Cardiac fibroblast (primary cell): Measurements from ENCODE around the gene PPM1L.

ENCODE experiments used
- DNase-seq, 2 donors: peaks; one replicate each; pipeline versions ENCODE4 v3.0.0 to v3.0.0-alpha.2; 2010; ENCODE audit warnings: low read depth in 2 of 2
- H3K4me3 ChIP-seq, 2 donors: replicated peaks in 1 of 2; 1 replicate in 1 of 2; 2 replicates in 1 of 2; pipeline ENCODE4 v1.5.1; 2011; ENCODE audit warnings: low read depth in 2 of 2, low read length in 2 of 2, mild to moderate bottlenecking in 2 of 2, moderate library complexity in 1 of 2
- CTCF ChIP-seq: IDR thresholded peaks from one replicate; pipeline ENCODE4 v1.5.1; 2011; ENCODE audit warnings: low read depth, mild to moderate bottlenecking, low read length, inconsistent platforms

Gene PPM1L

GRCh38 chr3:161049683-161050248 lies 293.7 kb downstream of the PPM1L start:
- DNase-seq, result no peak
- no peak for TF ChIP-seq CTCF
- no peak overlapping the region for H3K4me3 ChIP-seq

- DNase-seq, result no peak
- no peak overlapping the region for H3K4me3 ChIP-seq
- no peak for TF ChIP-seq CTCF
Measured at GRCh38 chr3:161050935-161051334, 294.9 kb downstream of the PPM1L start.

DNA sequence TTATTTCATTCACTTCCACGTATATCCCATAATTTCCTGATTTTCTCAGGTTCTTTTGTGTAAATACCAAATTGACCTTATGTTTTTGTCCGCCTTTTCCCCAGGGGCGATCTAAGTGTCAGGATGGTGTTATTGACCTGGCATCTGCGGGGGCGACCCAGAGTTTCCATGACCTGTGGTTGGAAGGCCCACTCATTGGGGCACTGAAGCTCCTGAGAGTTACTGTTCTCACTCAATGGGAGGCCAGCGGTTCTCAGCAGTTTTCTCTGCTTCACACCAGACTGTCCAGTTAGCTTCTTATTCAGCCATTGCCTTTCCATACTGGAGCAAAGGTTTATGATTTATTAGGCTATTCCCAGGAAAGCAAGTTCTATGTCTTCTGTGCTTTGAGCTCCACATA lies 295.8 kb downstream of the PPM1L start:
- no peak overlapping the region for H3K4me3 ChIP-seq
- TF ChIP-seq CTCF, result no peak
- no peak for DNase-seq

DNA sequence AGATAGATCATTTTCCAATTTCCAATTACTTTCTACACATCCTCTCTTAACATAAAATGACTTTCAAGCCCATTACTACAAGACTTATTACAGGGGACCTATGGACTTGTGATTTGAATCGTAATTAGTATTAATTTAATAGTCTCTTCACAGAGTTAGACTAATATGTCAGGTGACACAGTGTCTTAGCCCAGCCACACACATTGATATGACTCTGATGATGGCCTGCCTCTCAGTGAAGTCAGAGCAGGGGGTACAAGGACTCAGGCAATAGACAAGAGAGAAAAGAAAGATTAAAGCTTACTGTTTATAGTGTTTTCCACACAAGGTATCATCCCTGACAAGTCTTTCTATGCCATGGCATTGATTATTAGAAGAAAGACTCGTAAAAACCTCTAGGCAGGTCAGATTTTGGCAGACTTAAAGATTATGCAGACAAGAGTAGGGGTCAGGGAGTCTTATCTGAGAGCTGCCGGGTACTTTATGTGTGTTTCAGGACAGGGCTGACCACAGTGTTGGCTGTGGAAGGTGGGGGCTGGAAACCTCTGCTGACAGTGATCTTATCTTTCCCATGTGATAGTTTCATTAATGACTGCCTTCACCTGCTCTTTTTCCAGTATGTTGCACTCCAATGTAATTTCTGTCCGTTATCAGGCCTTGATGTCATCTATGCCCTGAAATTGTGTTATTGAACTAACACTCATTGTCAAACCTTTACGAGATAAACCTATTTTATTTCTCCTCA lies 299.0 kb downstream of the PPM1L start:
- no peak for TF ChIP-seq CTCF
- DNase-seq, result no peak
- no peak overlapping the region for H3K4me3 ChIP-seq

GRCh38 chr3:161064413-161064812 lies 308.4 kb downstream of the PPM1L start:
- DNase-seq, result no peak
- TF ChIP-seq CTCF, result no peak
- no peak overlapping the region for H3K4me3 ChIP-seq

DNA sequence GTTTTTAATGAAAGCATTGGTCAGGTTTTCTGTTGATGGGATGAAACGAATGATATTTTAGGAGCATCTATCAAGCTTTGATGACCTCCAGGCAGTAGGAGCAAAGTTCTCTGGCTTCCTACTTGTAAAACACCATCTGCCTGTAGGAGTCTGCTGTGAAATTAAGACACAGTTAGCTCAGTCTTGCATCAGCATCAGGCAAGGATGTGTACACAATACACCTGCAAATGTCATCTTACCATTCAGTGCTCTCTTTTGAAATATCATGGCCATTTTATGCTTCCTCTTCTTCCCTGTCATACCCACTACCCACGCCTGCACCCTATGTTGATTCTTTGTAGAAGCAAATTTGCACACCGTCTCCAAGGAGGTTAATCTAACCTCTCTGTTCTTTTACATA lies 310.9 kb downstream of the PPM1L start:
- no peak for TF ChIP-seq CTCF
- H3K4me3 ChIP-seq, result no peak overlapping the region
- DNase-seq, result no peak
